Endodermal cell (in vitro differentiated cells): Measurements from ENCODE around the gene MBNL2. TPM values are rescaled to one million over a fixed set of nuclear protein-coding genes. Genes with fewer than 3 reads are reported as not detected.

Source experiments
- DNase-seq: peaks from one replicate; pipeline ENCODE4 v3.0.0-alpha.2; 2017
- H3K27ac ChIP-seq: 2 replicates; pipeline ENCODE4 v1.5.1; 2013; ENCODE audit warnings: mild to moderate bottlenecking, low read depth, low read length, moderate library complexity
- H3K27me3 ChIP-seq: 2 replicates; pipeline ENCODE4 v1.6.1; 2013; ENCODE audit warnings: mild to moderate bottlenecking, low read length, moderate library complexity; ENCODE audit not compliant: insufficient read depth, control insufficient read depth, poor library complexity, severe bottlenecking
- H3K36me3 ChIP-seq: 2 replicates; pipeline ENCODE4 v1.7.0; 2013; ENCODE audit warnings: mild to moderate bottlenecking, low read length, moderate library complexity; ENCODE audit not compliant: control insufficient read depth, insufficient read depth
- H3K4me1 ChIP-seq: one replicate; pipeline ENCODE4 v1.7.0; 2013; ENCODE audit warnings: low read length; ENCODE audit not compliant: control insufficient read depth, insufficient read depth
- H3K4me3 ChIP-seq: 2 replicates; pipeline ENCODE4 v1.5.1; 2013; ENCODE audit warnings: mild to moderate bottlenecking, low read length, moderate library complexity
- H3K9ac ChIP-seq: 2 replicates; pipeline ENCODE4 v1.6.1; 2013; ENCODE audit warnings: mild to moderate bottlenecking, low read length, moderate library complexity; ENCODE audit not compliant: poor library complexity, severe bottlenecking; ENCODE audit errors: extremely low read depth
- H3K9me3 ChIP-seq: 2 replicates; pipeline ENCODE4 v1.6.1; 2013; ENCODE audit warnings: mild to moderate bottlenecking, low read length, moderate library complexity; ENCODE audit not compliant: control insufficient read depth
- H3K27ac Mint-ChIP-seq: 2 replicates; pipeline ENCODE4 v1.8.0; 2020; ENCODE audit warnings: mixed read lengths
- H3K27me3 Mint-ChIP-seq: 2 replicates; pipeline ENCODE4 v1.8.0; 2021; ENCODE audit warnings: mild to moderate bottlenecking, mixed read lengths; ENCODE audit not compliant: insufficient read depth
- H3K36me3 Mint-ChIP-seq: 2 replicates; pipeline ENCODE4 v1.8.0; 2020; ENCODE audit warnings: low read depth, mixed read lengths
- H3K4me1 Mint-ChIP-seq: 2 replicates; pipeline ENCODE4 v1.8.0; 2020; ENCODE audit warnings: mixed read lengths
- H3K4me3 Mint-ChIP-seq: 2 replicates; pipeline ENCODE4 v1.8.0; 2020; ENCODE audit warnings: mild to moderate bottlenecking, moderate library complexity, mixed read lengths
- H3K9me3 Mint-ChIP-seq: 2 replicates; pipeline ENCODE4 v1.8.0; 2020; ENCODE audit warnings: mild to moderate bottlenecking, mixed read lengths
- CTCF ChIP-seq: fragments of 200-600 bp; sonication (generic); conservative IDR thresholded peaks from 2 replicates; pipeline ENCODE4 v1.5.0; 2021; ENCODE audit warnings: antibody characterized with exemption, mild to moderate bottlenecking
- WGBS, 2 experiments: methylation state at CpG; one replicate each; pipeline versions ENCODE4 v1.1.5 to v1.1.7; 2013; ENCODE audit warnings: missing lambda C conversion rate in 2 of 2, mixed read lengths in 1 of 2; ENCODE audit not compliant: insufficient coverage in 1 of 2, insufficient read length in 1 of 2; 5-methylcytosine and 5-hydroxymethylcytosine counted together
- total RNA-seq, 2 donors: library from RNA; stranded (reverse); fragmentation: NEBNext Ultra II Directional in 1 of 2; extraction: Animal tissue kit (Norgen Biotek cat#: 25700) in 1 of 2; gene quantifications; 2 replicates in 1 of 2; 3 replicates in 1 of 2; pipeline ENCODE4 v1.2.1, GENCODE V29; 2021

MBNL2 gene
- total RNA-seq, 2 donors from 2014 or later: 1.7 to 3.3 TPM

GRCh38 chr13:97380696-97381095 is 158.6 kb downstream of the MBNL2 start:
- Histone ChIP-seq H3K4me3 (no peak overlapping the region), H3K36me3 (no peaks in the 10 kb centered on the region), H3K4me1 (no peaks in the 10 kb centered on the region), H3K27ac (no peak overlapping the region), H3K9ac (no peak overlapping the region), H3K9me3 (no peaks in the 10 kb centered on the region), H3K27me3 (no peaks in the 10 kb centered on the region)
- Mint-ChIP-seq H3K4me3 (no peak overlapping the region), H3K36me3 (no peaks in the 10 kb centered on the region), H3K27ac (no peak overlapping the region), H3K4me1 (no peaks in the 10 kb centered on the region), H3K9me3 (no peaks in the 10 kb centered on the region), H3K27me3 (peaks cover 2% of the 10 kb centered on the region)
- no peak for TF ChIP-seq CTCF
- DNase-seq: no peak
- WGBS, 2 experiments: 94 to 100% methylated on average over 2 to 6 of the region's 6 CpGs

GRCh38 chr13:97381189-97381588 is 159.1 kb downstream of the MBNL2 start:
- H3K4me1 ChIP-seq: no peaks in the 10 kb centered on the region
- H3K27ac ChIP-seq: no peak overlapping the region
- no peak overlapping the region for H3K4me3 Mint-ChIP-seq
- H3K36me3 ChIP-seq: no peaks in the 10 kb centered on the region
- TF ChIP-seq CTCF: no peak
- no peaks in the 10 kb centered on the region for H3K27me3 ChIP-seq
- H3K4me3 ChIP-seq: no peak overlapping the region
- no peaks in the 10 kb centered on the region for H3K9me3 ChIP-seq
- H3K9me3 Mint-ChIP-seq: no peaks in the 10 kb centered on the region
- DNase-seq: no peak
- H3K4me1 Mint-ChIP-seq: no peaks in the 10 kb centered on the region
- no peak overlapping the region for H3K9ac ChIP-seq
- H3K27me3 Mint-ChIP-seq: no peaks in the 10 kb centered on the region
- H3K36me3 Mint-ChIP-seq: no peaks in the 10 kb centered on the region
- no peak overlapping the region for H3K27ac Mint-ChIP-seq
- 89 to 100% methylated on average over 1 of the region's 1 CpG for WGBS, 2 experiments

- H3K27ac Mint-ChIP-seq: no peak overlapping the region
- Histone ChIP-seq H3K4me3 (no peak overlapping the region), H3K9me3 (no peaks in the 10 kb centered on the region), H3K36me3 (no peaks in the 10 kb centered on the region), H3K27ac (no peak overlapping the region), H3K9ac (no peak overlapping the region), H3K4me1 (no peaks in the 10 kb centered on the region), H3K27me3 (no peaks in the 10 kb centered on the region)
- H3K4me1 Mint-ChIP-seq: no peaks in the 10 kb centered on the region
- TF ChIP-seq CTCF: no peak
- no peaks in the 10 kb centered on the region for H3K9me3 Mint-ChIP-seq
- WGBS, 2 experiments: 93% methylated on average over 5 of the region's 5 CpGs; no CpG with 5 or more reads in 1 of the 2 experiments
- DNase-seq: no peak
- no peak overlapping the region for H3K4me3 Mint-ChIP-seq
- no peaks in the 10 kb centered on the region for H3K36me3 Mint-ChIP-seq
- H3K27me3 Mint-ChIP-seq: no peaks in the 10 kb centered on the region
These were observed 160.1 kb downstream of the MBNL2 start for GRCh38 chr13:97382276-97382675.
